Lung (tissue), 12 donors: ENCODE results near the gene MYD88. TPM values are rescaled to one million over a fixed set of nuclear protein-coding genes. Genes with fewer than 3 reads are reported as not detected.

ENCODE experiments used
- ATAC-seq: fragments of 200-7000 bp; cut with Tn5 transposase; one replicate; pipeline ENCODE4 v1.9.1; 2020; ENCODE audit warnings: moderate number of reproducible peaks; ENCODE audit not compliant: insufficient read depth, low FRiP score
- DNase-seq, 3 donors: peaks; one replicate each; pipeline ENCODE4 v3.0.0-alpha.2; 2013 to 2017
- H3K27ac ChIP-seq, 2 donors: one replicate each; pipeline ENCODE4 v1.5.1; 2013; ENCODE audit warnings: mild to moderate bottlenecking in 2 of 2, moderate library complexity in 2 of 2, control low read depth in 1 of 2, inconsistent platforms in 1 of 2, low read depth in 1 of 2, low read length in 1 of 2
- H3K27me3 ChIP-seq, 3 donors: one replicate each; pipeline ENCODE4 v1.5.1; 2013; ENCODE audit warnings: low read length in 2 of 3; ENCODE audit not compliant: control insufficient read depth in 3 of 3, insufficient read depth in 3 of 3
- H3K36me3 ChIP-seq, 4 donors: one replicate each; pipeline ENCODE4 v1.5.1; 2013; ENCODE audit warnings: low read length in 4 of 4, mild to moderate bottlenecking in 1 of 4, moderate library complexity in 1 of 4; ENCODE audit not compliant: control insufficient read depth in 4 of 4, insufficient read depth in 4 of 4
- H3K4me1 ChIP-seq, 5 donors: one replicate each; pipeline ENCODE4 v1.5.1; 2013; ENCODE audit warnings: low read length in 5 of 5, mild to moderate bottlenecking in 2 of 5, moderate library complexity in 1 of 5; ENCODE audit not compliant: control insufficient read depth in 5 of 5, insufficient read depth in 5 of 5
- H3K4me3 ChIP-seq: one replicate; pipeline ENCODE4 v1.5.1; 2013; ENCODE audit warnings: mild to moderate bottlenecking, control low read depth, moderate library complexity
- H3K9ac ChIP-seq, 2 donors: one replicate each; pipeline ENCODE4 v1.5.1; 2013; ENCODE audit warnings: low read length in 2 of 2, control low read depth in 1 of 2; ENCODE audit not compliant: insufficient read depth in 1 of 2
- H3K9me3 ChIP-seq, 4 donors: one replicate each; pipeline ENCODE4 v1.5.1; 2013; ENCODE audit warnings: low read length in 3 of 4, mild to moderate bottlenecking in 1 of 4, moderate library complexity in 1 of 4; ENCODE audit not compliant: control insufficient read depth in 4 of 4, insufficient read depth in 3 of 4
- WGBS, 2 donors: extraction: QIAGEN DNeasy Blood & Tissue Kit; methylation state at CpG; one replicate each; pipeline ENCODE4 v1.1.7; 2013; 5-methylcytosine and 5-hydroxymethylcytosine counted together
- polyA plus RNA-seq, 2 donors: library from polyadenylated mRNA; stranded (reverse); fragments of 200-250 nt; gene quantifications; one replicate each; pipeline ENCODE4 v1.2.1, GENCODE V29; 2013
- total RNA-seq, 2 donors: library from RNA; depleted of rRNA in 1 of 2; stranded (reverse); fragments of >200 nt in 1 of 2; gene quantifications; one replicate each; pipeline ENCODE4 v1.2.1, GENCODE V29; 2014 to 2021
- TF ChIP-seq, protein P1 (sequence below): IDR thresholded peaks from 2 replicates; pipeline ENCODE4 v1.5.1; 2012; ENCODE audit warnings: mild to moderate bottlenecking; ENCODE audit errors: control extremely low read depth, extremely low read depth
- donor health status: control.
- donor health status: control.
- donor health status: Bipolar disorder and iron deficiency.
- donor health status: healthy.
- donor health status: DM: yes; HTN: yes; CAD: no.

MYD88 gene
- total and polyA plus RNA-seq, 4 donors: 32.5 to 145 (median 60.3) TPM

DNA sequence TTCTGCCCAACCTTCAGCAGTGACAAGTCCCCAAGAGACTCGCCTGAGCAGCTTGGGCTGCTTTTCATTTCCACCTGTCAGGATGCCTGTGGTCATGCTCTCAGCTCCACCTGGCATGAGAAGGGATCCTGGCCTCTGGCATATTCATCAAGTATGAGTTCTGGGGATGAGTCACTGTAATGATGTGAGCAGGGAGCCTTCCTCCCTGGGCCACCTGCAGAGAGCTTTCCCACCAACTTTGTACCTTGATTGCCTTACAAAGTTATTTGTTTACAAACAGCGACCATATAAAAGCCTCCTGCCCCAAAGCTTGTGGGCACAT lies 3.5 kb downstream of the MYD88 start:
- WGBS, 2 donors: 92 to 94% methylated on average over 2 of the region's 2 CpGs

DNA sequence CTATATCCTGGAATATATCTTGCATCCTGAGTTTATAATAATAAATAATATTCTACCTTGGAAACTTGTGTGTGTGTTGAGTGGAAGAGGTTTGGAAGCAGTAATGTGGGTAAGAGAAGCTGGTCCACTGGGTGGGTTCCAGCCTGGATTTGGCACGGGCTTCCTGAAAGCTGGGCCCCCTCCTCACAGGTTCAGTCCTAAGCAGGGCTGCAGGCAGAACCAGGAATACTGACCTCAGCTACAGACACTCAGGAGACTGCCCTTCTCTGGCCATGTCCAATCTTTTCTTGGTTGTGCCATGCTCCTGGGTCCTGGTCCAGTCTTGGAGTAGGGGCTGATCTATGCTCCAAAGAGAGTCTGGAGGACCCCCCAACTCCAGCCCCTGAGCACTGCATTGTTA lies 4.5 kb downstream of the MYD88 start:
- ATAC-seq (no peak), DNase-seq (no peak)
- H3K4me3 ChIP-seq: no peak overlapping the region
- no peak overlapping the region for H3K9ac ChIP-seq
- H3K4me1 ChIP-seq: peaks cover 0 to 23% (median 11%) of the 10 kb centered on the region in 5 donors
- 96 to 100% methylated on average over 1 of the region's 1 CpG for WGBS, 2 donors
- H3K27me3 ChIP-seq: no peaks in the 10 kb centered on the region
- no peak overlapping the region for H3K27ac ChIP-seq
- peaks cover 0 to 21% (median 10%) of the 10 kb centered on the region in 4 donors for H3K36me3 ChIP-seq
- TF ChIP-seq, protein P1, sequence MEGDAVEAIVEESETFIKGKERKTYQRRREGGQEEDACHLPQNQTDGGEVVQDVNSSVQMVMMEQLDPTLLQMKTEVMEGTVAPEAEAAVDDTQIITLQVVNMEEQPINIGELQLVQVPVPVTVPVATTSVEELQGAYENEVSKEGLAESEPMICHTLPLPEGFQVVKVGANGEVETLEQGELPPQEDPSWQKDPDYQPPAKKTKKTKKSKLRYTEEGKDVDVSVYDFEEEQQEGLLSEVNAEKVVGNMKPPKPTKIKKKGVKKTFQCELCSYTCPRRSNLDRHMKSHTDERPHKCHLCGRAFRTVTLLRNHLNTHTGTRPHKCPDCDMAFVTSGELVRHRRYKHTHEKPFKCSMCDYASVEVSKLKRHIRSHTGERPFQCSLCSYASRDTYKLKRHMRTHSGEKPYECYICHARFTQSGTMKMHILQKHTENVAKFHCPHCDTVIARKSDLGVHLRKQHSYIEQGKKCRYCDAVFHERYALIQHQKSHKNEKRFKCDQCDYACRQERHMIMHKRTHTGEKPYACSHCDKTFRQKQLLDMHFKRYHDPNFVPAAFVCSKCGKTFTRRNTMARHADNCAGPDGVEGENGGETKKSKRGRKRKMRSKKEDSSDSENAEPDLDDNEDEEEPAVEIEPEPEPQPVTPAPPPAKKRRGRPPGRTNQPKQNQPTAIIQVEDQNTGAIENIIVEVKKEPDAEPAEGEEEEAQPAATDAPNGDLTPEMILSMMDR: no peak
- H3K9me3 ChIP-seq: peaks cover 0 to 5% (median 0%) of the 10 kb centered on the region in 4 donors

More for the DNA sequence above, 3.5 kb downstream of the MYD88 start:
- DNase-seq (no peak), ATAC-seq (no peak)
- Histone ChIP-seq H3K9ac (no peak overlapping the region), H3K4me3 (no peak overlapping the region), H3K36me3 (peaks cover 0 to 21% (median 10%) of the 10 kb centered on the region in 4 donors), H3K27ac (no peak overlapping the region), H3K4me1 (peaks cover 0 to 25% (median 15%) of the 10 kb centered on the region in 5 donors), H3K9me3 (peaks cover 0 to 5% (median 0%) of the 10 kb centered on the region in 4 donors), H3K27me3 (no peaks in the 10 kb centered on the region)
- TF ChIP-seq, protein P1: no peak

DNA sequence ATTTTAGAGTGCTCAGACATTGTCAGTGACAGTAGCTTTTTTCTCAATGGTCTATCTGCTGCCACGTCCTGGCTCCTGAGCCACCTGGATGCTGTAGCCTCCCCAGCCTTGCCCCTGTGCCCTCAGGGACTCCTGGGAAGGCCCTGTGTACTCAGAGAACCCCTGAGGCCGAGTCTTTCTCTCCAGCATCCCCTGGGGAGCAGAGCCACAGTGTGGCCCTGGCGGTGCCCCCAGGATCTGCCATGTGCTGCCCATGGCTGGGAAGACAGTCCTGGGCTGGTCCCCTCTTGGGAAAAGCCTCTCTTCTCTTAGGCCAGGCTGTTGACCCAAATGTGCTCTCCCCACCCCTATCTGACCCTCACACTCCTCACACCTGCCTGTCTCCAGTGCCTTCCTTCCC lies 5.0 kb downstream of the MYD88 start:
- 76 to 82% methylated on average over 3 of the region's 3 CpGs for WGBS, 2 donors

More for the DNA sequence above, 5.0 kb downstream of the MYD88 start:
- Histone ChIP-seq H3K27me3 (no peaks in the 10 kb centered on the region), H3K36me3 (peaks cover 0 to 21% (median 10%) of the 10 kb centered on the region in 4 donors), H3K9me3 (peaks cover 0 to 5% (median 0%) of the 10 kb centered on the region in 4 donors), H3K9ac (no peak overlapping the region), H3K4me1 (peaks cover 0 to 20% (median 10%) of the 10 kb centered on the region in 5 donors), H3K27ac (no peak overlapping the region), H3K4me3 (no peak overlapping the region)
- ATAC-seq (no peak), DNase-seq (no peak)
- TF ChIP-seq, protein P1: no peak
